HEK293T (cell line): ENCODE measurements around the gene ARAP1.

ENCODE experiments used
- CTCF ChIA-PET: fragments of 350-600 bp; formaldehyde crosslinking; extraction: SDS; loops from one replicate; lab custom pipeline; 2021; ENCODE audit warnings: antibody characterized with exemption, inconsistent platforms; lab: Yijun Ruan, JAX
- POLR2A ChIA-PET: fragments of 350-600 bp; formaldehyde crosslinking; extraction: SDS; loops from one replicate; lab custom pipeline; 2020; ENCODE audit warnings: antibody characterized with exemption, inconsistent platforms; lab: Yijun Ruan, JAX
- DNase-seq: peaks from one replicate; pipeline ENCODE4 v3.0.0; 2012; ENCODE audit warnings: mixed read lengths; ENCODE audit errors: extremely low spot score
- ARNT ChIP-seq: fragments of 450-650 bp; IDR thresholded peaks from 2 replicates; pipeline ENCODE4 v1.6.1; 2017; ENCODE audit warnings: mild to moderate bottlenecking
- BHLHE40 ChIP-seq: fragments of 450-650 bp; IDR thresholded peaks from 2 replicates; pipeline ENCODE4 v1.6.1; 2016; ENCODE audit warnings: mild to moderate bottlenecking, moderate library complexity, borderline replicate concordance
- CTBP1 ChIP-seq: fragments of 450-650 bp; IDR thresholded peaks from 2 replicates; pipeline ENCODE4 v1.6.1; 2016; ENCODE audit warnings: borderline replicate concordance
- ELF4 ChIP-seq: fragments of 450-650 bp; IDR thresholded peaks from 2 replicates; pipeline ENCODE4 v1.6.1; 2017; ENCODE audit warnings: antibody characterized with exemption
- FOXA1 ChIP-seq: fragments of 450-650 bp; IDR thresholded peaks from 2 replicates; pipeline ENCODE4 v1.6.1; 2016; ENCODE audit warnings: mild to moderate bottlenecking
- FOXK2 ChIP-seq: fragments of 450-650 bp; IDR thresholded peaks from 2 replicates; pipeline ENCODE4 v1.6.1; 2016; ENCODE audit warnings: mild to moderate bottlenecking
- FOXM1 ChIP-seq: fragments of 450-650 bp; IDR thresholded peaks from 2 replicates; pipeline ENCODE4 v1.6.1; 2017; ENCODE audit warnings: mild to moderate bottlenecking, borderline replicate concordance
- HDGF ChIP-seq: fragments of 450-650 bp; IDR thresholded peaks from 2 replicates; pipeline ENCODE4 v1.6.1; 2017; ENCODE audit warnings: antibody characterized with exemption, borderline replicate concordance
- L3MBTL2 ChIP-seq: fragments of 450-650 bp; conservative IDR thresholded peaks from 2 replicates; pipeline ENCODE4 v1.6.1; 2016; ENCODE audit warnings: mild to moderate bottlenecking
- LEF1 ChIP-seq: fragments of 450-650 bp; IDR thresholded peaks from 2 replicates; pipeline ENCODE4 v1.6.1; 2017; ENCODE audit warnings: mild to moderate bottlenecking, borderline replicate concordance
- NFRKB ChIP-seq: fragments of 450-650 bp; IDR thresholded peaks from 2 replicates; pipeline ENCODE4 v1.6.1; 2016; ENCODE audit warnings: mild to moderate bottlenecking, moderate library complexity
- PKNOX1 ChIP-seq: fragments of 450-650 bp; IDR thresholded peaks from 2 replicates; pipeline ENCODE4 v1.6.1; 2016
- SP1 ChIP-seq: fragments of 450-650 bp; IDR thresholded peaks from 2 replicates; pipeline ENCODE4 v1.6.1; 2017
- SUZ12 ChIP-seq: fragments of 450-650 bp; IDR thresholded peaks from 2 replicates; pipeline ENCODE4 v1.6.1; 2016; ENCODE audit warnings: mild to moderate bottlenecking
- TARDBP ChIP-seq: fragments of 450-650 bp; IDR thresholded peaks from 2 replicates; pipeline ENCODE4 v1.6.1; 2016
- ZNF384 ChIP-seq: fragments of 450-650 bp; IDR thresholded peaks from 2 replicates; pipeline ENCODE4 v1.6.1; 2016

ARAP1 gene

GRCh38 chr11:72648384-72649136 lies 103.6 kb downstream of the ARAP1 start:
- TF ChIP-seq CTBP1 (no peak), TARDBP (no peak), NFRKB (no peak), ARNT (no peak), L3MBTL2 (no peak), HDGF (no peak), ELF4 (no peak), ZNF384 (no peak), LEF1 (no peak), BHLHE40 (no peak), PKNOX1 (no peak), SP1 (no peak), FOXM1 (no peak), SUZ12 (no peak), FOXA1 (no peak), FOXK2 (no peak)
- POLR2A ChIA-PET: no interaction called here
- CTCF ChIA-PET: no interaction called here
- DNase-seq: no peak

- ChIA-PET CTCF (no interaction called here), POLR2A (interaction anchor here (0.8 kb wide), 1 partner anchor 11 kb away, joined by 3 read pairs; no protein-coding TSS in a partner anchor)
- no peak for DNase-seq
- TF ChIP-seq FOXK2 (no peak), LEF1 (no peak), PKNOX1 (no peak), SP1 (no peak), FOXA1 (no peak), ARNT (no peak), HDGF (no peak), ZNF384 (no peak), NFRKB (no peak), SUZ12 (no peak)
Observed at GRCh38 chr11:72647882-72648281, 104.3 kb downstream of the ARAP1 start.

GRCh38 chr11:72646472-72646871 lies 105.7 kb downstream of the ARAP1 start:
- TF ChIP-seq BHLHE40 (no peak), FOXM1 (no peak), CTBP1 (no peak), HDGF (no peak), SP1 (no peak)
- ChIA-PET CTCF (no interaction called here), POLR2A (no interaction called here)
- no peak for DNase-seq

GRCh38 chr11:72646024-72646423 lies 106.2 kb downstream of the ARAP1 start:
- TF ChIP-seq SUZ12 (no peak), CTBP1 (no peak), ZNF384 (no peak), LEF1 (no peak), L3MBTL2 (no peak), FOXK2 (no peak)
- ChIA-PET CTCF (interaction anchor here (2.1 kb wide), 1 partner anchor 38 kb away, joined by 5 read pairs; no protein-coding TSS in a partner anchor), POLR2A (no interaction called here)
- no peak for DNase-seq

- CTCF ChIA-PET: interaction anchor here (0.6 to 1.7 kb wide), 7 partner anchors 13 to 182 kb away, joined by 3 to 9 read pairs (median 4); no protein-coding TSS in a partner anchor
Observed at GRCh38 chr11:72643547-72643946, 108.7 kb downstream of the ARAP1 start.

GRCh38 chr11:72642884-72643522 lies 109.2 kb downstream of the ARAP1 start:
- ChIA-PET POLR2A (interaction anchor here (1.0 kb wide), 1 partner anchor 53 kb away, joined by 3 read pairs; no protein-coding TSS in a partner anchor), CTCF (interaction anchor here (0.7 to 1.7 kb wide), 6 partner anchors 13 to 181 kb away, joined by 3 to 9 read pairs (median 5); no protein-coding TSS in a partner anchor)
- DNase-seq: peak; percentile 86

More at GRCh38 chr11:72643547-72643946, 108.7 kb downstream of the ARAP1 start:
- POLR2A ChIA-PET: interaction anchor here (1.0 kb wide), 1 partner anchor 54 kb away, joined by 3 read pairs; no protein-coding TSS in a partner anchor
- DNase-seq: no peak
- TF ChIP-seq NFRKB: no peak
- no peak for TF ChIP-seq LEF1
- no peak for TF ChIP-seq FOXM1
- TF ChIP-seq ZNF384: no peak
- TF ChIP-seq ELF4: no peak

More at GRCh38 chr11:72642884-72643522, 109.2 kb downstream of the ARAP1 start:
- TF ChIP-seq BHLHE40 (no peak), FOXA1 (no peak), ZNF384 (no peak), TARDBP (no peak), FOXM1 (no peak), SUZ12 (no peak), L3MBTL2 (peak; percentile 89), PKNOX1 (peak; percentile 51; the same call in 1 of the 2 replicates), NFRKB (no peak), LEF1 (no peak), FOXK2 (no peak)
